Activated CD8-positive, alpha-beta T cell treated with anti-CD3 and anti-CD28 coated beads, Interleukin-2, amount 10 ng/mL, durations not matched to agents 7 days and 5 days (primary cell): Measurements from ENCODE around the gene CBX3. TPM values are rescaled to one million over a fixed set of nuclear protein-coding genes. Genes with fewer than 3 reads are reported as not detected.
"Not testable (repeated sequence)": the region's sequence is repeated elsewhere in the genome, so short reads cannot be mapped to it uniquely, and the experiment has no call there.

Source experiments
- ATAC-seq: fragments of 150-1000 bp; cut with Tn5 transposase; one replicate; pipeline ENCODE4 v1.10.0; 2021; ENCODE audit warnings: moderate library complexity
- CTCF ChIA-PET: fragments of 350-600 bp; sonication (Branson Sonifier 250); formaldehyde crosslinking; loops from one replicate; lab custom pipeline; 2021; ENCODE audit warnings: antibody characterized with exemption; lab: Charles Lee
- POLR2A ChIA-PET: fragments of 350-600 bp; sonication (Branson Sonifier 250); formaldehyde crosslinking; loops from one replicate; lab custom pipeline; 2021; ENCODE audit warnings: antibody characterized with exemption; lab: Charles Lee
- DNase-seq: peaks from one replicate; pipeline ENCODE4 v3.0.0-alpha.2; 2020
- H3K27ac Mint-ChIP-seq: one replicate; pipeline ENCODE4 v1.8.0; 2021; ENCODE audit warnings: mild to moderate bottlenecking, mixed read lengths
- H3K27me3 Mint-ChIP-seq: one replicate; pipeline ENCODE4 v1.8.0; 2021; ENCODE audit warnings: low read depth, mixed read lengths
- H3K36me3 Mint-ChIP-seq: one replicate; pipeline ENCODE4 v1.8.0; 2021; ENCODE audit warnings: low read depth, mixed read lengths
- H3K4me1 Mint-ChIP-seq: one replicate; pipeline ENCODE4 v1.8.0; 2021; ENCODE audit warnings: low read depth, mixed read lengths
- H3K4me3 Mint-ChIP-seq: one replicate; pipeline ENCODE4 v1.8.0; 2021; ENCODE audit warnings: mild to moderate bottlenecking, mixed read lengths
- H3K9me3 Mint-ChIP-seq: one replicate; pipeline ENCODE4 v1.8.0; 2022; ENCODE audit warnings: mixed read lengths; ENCODE audit not compliant: insufficient read depth
- total RNA-seq, 2 experiments: library from RNA; stranded (reverse); gene quantifications; one replicate each; pipeline ENCODE4 v1.2.3, GENCODE V29; 2021

Gene CBX3
- total RNA-seq, 2 experiments from 2014 or later = 254 to 269 TPM

DNA sequence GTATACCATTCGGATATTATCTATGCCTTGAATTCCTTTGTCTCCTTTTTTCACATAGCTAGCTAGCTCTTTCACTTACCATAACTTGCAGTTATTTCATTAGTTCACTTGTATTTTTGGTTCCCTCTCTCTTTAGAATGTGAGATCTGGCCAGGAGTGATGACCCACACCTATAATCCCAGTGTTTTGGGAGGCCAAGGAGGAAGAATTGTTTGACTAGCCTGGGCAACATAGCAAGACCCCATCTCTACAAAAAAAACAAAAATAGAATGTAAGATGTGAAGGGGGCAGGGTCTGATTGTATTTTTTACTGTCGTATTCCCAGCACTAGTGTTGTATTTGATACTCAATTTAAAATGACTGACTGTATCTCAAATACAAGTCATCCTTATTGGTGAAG lies 29.9 kb upstream of the CBX3 start:
- no peaks in the 10 kb centered on the region for H3K9me3 Mint-ChIP-seq
- H3K27ac Mint-ChIP-seq = no peak overlapping the region
- ChIA-PET POLR2A (interaction anchor here (0.8 to 1.4 kb wide), 4 partner anchors 9 to 14 kb away, joined by 3 to 5 read pairs (median 3); no protein-coding TSS in a partner anchor), CTCF (interaction anchor here (0.7 to 3.1 kb wide), 7 partner anchors 10 to 279 kb away, joined by 3 to 10 read pairs (median 4); no protein-coding TSS in a partner anchor)
- no peak for DNase-seq
- H3K36me3 Mint-ChIP-seq = peaks cover 36% of the 10 kb centered on the region
- no peak for ATAC-seq
- no peak overlapping the region for H3K4me3 Mint-ChIP-seq
- H3K27me3 Mint-ChIP-seq = no peaks in the 10 kb centered on the region
- peaks cover 41% of the 10 kb centered on the region for H3K4me1 Mint-ChIP-seq

DNA sequence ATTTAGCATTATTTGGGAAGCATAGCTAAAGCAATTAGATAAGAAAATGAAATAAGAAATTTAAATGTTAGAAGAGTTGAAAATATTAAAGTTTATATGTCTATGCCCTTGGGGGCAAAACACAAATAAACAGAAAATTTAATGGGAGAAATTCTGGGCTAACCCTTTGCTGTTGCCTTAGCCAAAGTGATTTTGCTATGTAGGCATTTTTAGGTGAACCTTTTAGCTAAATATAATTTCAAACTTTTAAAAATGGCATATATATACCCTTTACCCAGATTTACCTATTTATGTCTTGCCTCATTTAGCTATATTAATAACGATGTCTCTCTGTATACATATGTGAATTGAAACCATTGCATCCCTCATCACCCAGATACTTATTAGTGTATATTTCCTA lies 29.5 kb upstream of the CBX3 start:
- ChIA-PET POLR2A (interaction anchor here (0.8 to 1.4 kb wide), 4 partner anchors 8 to 14 kb away, joined by 3 to 5 read pairs (median 3); no protein-coding TSS in a partner anchor), CTCF (interaction anchor here (0.8 to 3.1 kb wide), 6 partner anchors 17 to 279 kb away, joined by 3 to 10 read pairs (median 5); no protein-coding TSS in a partner anchor)
- no peaks in the 10 kb centered on the region for H3K9me3 Mint-ChIP-seq
- DNase-seq (no peak), ATAC-seq (no peak)
- H3K27me3 Mint-ChIP-seq = no peaks in the 10 kb centered on the region
- H3K36me3 Mint-ChIP-seq = peaks cover 36% of the 10 kb centered on the region
- H3K4me1 Mint-ChIP-seq = peaks cover 36% of the 10 kb centered on the region
- no peak overlapping the region for H3K4me3 Mint-ChIP-seq
- H3K27ac Mint-ChIP-seq = no peak overlapping the region

DNA sequence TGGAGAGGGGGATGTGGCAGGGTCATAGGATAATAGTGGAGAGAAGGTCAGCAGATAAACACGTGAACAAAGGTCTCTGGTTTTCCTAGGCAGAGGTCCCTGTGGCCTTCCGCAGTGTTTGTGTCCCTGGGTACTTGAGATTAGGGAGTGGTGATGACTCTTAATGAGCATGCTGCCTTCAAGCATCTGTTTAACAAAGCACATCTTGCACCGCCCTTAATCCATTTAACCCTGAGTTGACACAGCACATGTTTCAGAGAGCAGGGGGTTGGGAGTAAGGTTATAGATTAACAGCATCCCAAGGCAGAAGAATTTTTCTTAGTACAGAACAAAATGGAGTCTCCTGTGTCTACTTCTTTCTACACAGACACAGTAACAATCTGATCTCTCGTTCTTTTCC lies 25.6 kb upstream of the CBX3 start:
- POLR2A ChIA-PET, H3K4me3 Mint-ChIP-seq, ATAC-seq, H3K27me3 Mint-ChIP-seq, H3K9me3 Mint-ChIP-seq, H3K27ac Mint-ChIP-seq, DNase-seq, CTCF ChIA-PET: not testable (repeated sequence)
- H3K4me1 Mint-ChIP-seq = peaks cover 12% of the 10 kb centered on the region
- H3K36me3 Mint-ChIP-seq = peaks cover 38% of the 10 kb centered on the region

DNA sequence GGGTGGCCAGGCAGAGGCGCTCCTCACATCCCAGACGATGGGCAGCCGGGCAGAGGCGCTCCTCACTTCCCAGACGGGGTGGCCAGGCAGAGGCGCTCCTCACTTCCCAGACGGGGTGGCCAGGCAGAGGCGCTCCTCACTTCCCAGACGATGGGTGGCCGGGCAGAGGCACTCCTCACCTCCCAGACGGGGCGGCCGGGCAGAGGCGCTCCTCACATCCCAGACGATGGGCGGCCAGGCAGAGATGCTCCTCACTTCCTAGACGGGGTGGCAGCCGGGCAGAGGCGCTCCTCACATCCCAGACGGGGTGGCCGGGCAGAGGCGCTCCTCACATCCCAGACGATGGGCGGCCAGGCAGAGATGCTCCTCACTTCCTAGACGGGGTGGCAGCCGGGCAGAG lies 24.8 kb upstream of the CBX3 start:
- H3K27ac Mint-ChIP-seq, H3K9me3 Mint-ChIP-seq, ATAC-seq, CTCF ChIA-PET, H3K4me3 Mint-ChIP-seq, H3K27me3 Mint-ChIP-seq, POLR2A ChIA-PET, DNase-seq: not testable (repeated sequence)
- Mint-ChIP-seq H3K36me3 (peaks cover 34% of the 10 kb centered on the region), H3K4me1 (peaks cover 13% of the 10 kb centered on the region)

GRCh38 chr7:26177269-26177668 lies 24.3 kb upstream of the CBX3 start:
- DNase-seq, H3K27ac Mint-ChIP-seq, CTCF ChIA-PET, H3K27me3 Mint-ChIP-seq, H3K9me3 Mint-ChIP-seq, POLR2A ChIA-PET, ATAC-seq, H3K4me3 Mint-ChIP-seq: not testable (repeated sequence)
- peaks cover 16% of the 10 kb centered on the region for H3K4me1 Mint-ChIP-seq
- H3K36me3 Mint-ChIP-seq = peaks cover 31% of the 10 kb centered on the region

DNA sequence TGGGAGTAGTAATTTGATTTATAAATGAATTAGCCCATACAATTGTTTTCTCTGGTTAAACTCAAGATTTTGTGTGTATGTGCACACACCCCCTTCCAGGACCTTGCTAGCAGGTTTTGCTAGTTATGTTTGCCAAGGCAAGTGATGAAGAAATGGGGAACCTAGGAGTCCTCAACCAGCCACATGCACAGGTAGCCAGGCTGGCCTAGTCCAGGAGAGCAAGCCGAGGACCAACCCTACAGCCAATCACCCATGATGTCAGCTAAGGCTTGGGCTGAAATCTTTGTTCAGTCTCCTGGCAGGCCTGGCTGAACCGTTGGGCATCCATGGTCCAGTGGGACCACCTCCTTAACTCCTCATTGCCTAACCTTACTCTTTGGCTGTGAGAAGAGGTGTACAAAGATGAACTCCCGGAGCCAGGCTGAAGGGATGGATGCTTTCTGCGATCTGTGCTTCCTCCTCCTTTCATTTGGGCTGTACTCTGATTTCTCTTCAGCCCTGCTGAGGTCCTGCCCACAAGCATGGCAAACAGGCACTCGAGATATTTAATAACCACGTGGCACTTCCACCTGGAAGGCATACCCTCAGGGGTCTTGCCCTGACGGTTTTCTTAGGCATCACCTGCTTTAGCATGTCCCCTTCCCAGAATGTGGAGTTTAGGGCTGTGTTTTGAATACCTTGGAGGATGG lies 23.1 kb upstream of the CBX3 start:
- H3K36me3 Mint-ChIP-seq = peaks cover 25% of the 10 kb centered on the region
- H3K4me3 Mint-ChIP-seq = no peak overlapping the region
- H3K9me3 Mint-ChIP-seq = no peaks in the 10 kb centered on the region
- H3K27me3 Mint-ChIP-seq = no peaks in the 10 kb centered on the region
- H3K27ac Mint-ChIP-seq = peak overlapping the region; percentile 63
- POLR2A ChIA-PET = interaction anchor here (1.3 kb wide), 1 partner anchor 19 kb away, joined by 3 read pairs; no protein-coding TSS in a partner anchor
- H3K4me1 Mint-ChIP-seq = peaks cover 16% of the 10 kb centered on the region
- CTCF ChIA-PET = interaction anchor here (0.7 to 1.5 kb wide), 3 partner anchors 19 to 99 kb away, joined by 3 to 4 read pairs (median 4); no protein-coding TSS in a partner anchor
- peak; percentile 16 for ATAC-seq
- no peak for DNase-seq

GRCh38 chr7:26179422-26179821 lies 22.1 kb upstream of the CBX3 start:
- Mint-ChIP-seq H3K4me1 (peaks cover 10% of the 10 kb centered on the region), H3K27ac (no peak overlapping the region), H3K36me3 (peaks cover 26% of the 10 kb centered on the region), H3K27me3 (no peaks in the 10 kb centered on the region), H3K9me3 (no peaks in the 10 kb centered on the region), H3K4me3 (no peak overlapping the region)
- CTCF ChIA-PET = interaction anchor here (0.6 to 2.2 kb wide), 6 partner anchors 13 to 100 kb away, joined by 3 to 9 read pairs (median 4); no protein-coding TSS in a partner anchor
- POLR2A ChIA-PET = interaction anchor here (1.1 to 6.0 kb wide), 7 partner anchors 14 to 88 kb away, joined by 3 to 39 read pairs (median 7); partner anchors contain the start of gene NFE2L3
- ATAC-seq = peak; percentile 8
- DNase-seq = no peak

DNA sequence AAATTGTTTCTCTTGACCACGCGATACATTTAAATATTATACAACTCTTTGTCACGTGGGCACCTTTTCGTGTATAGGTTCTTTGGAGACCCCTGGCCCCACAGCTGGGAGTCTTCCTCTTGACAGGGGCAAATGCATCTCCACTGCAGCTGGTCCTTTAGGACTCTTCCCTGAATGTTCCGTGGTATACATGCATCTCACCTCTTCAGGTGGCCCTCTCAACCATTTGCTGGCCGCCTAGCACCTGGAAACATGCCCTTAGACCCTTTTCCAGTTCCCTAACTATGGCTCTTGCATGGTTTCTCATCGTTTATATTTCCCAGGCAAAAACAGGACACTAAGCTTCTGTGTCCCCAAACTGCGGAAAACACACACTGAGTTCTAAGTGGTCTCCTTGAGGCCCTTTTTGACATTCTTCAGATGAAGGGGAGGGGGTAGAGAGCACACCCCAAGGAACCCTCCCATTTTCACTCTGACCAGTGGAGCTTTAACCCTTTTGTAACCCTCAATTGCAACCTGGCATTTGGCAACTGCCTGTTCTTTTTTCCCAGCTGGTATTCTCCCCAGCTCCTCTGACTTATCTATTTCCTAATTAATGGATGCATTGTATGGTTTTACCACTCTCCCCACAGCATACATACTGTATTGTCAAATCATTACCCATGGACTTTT lies 21.6 kb upstream of the CBX3 start:
- no peaks in the 10 kb centered on the region for H3K9me3 Mint-ChIP-seq
- ChIA-PET POLR2A (interaction anchor here (1.1 to 6.0 kb wide), 10 partner anchors 8 to 89 kb away, joined by 3 to 39 read pairs (median 6); partner anchors contain the start of gene NFE2L3), CTCF (interaction anchor here (0.8 to 4.5 kb wide), 6 partner anchors 17 to 287 kb away, joined by 3 to 37 read pairs (median 4); no protein-coding TSS in a partner anchor)
- DNase-seq = no peak
- peak; percentile 4 for ATAC-seq
- peaks cover 9% of the 10 kb centered on the region for H3K4me1 Mint-ChIP-seq
- H3K4me3 Mint-ChIP-seq = no peak overlapping the region
- H3K36me3 Mint-ChIP-seq = peaks cover 31% of the 10 kb centered on the region
- no peaks in the 10 kb centered on the region for H3K27me3 Mint-ChIP-seq
- H3K27ac Mint-ChIP-seq = peak overlapping the region; percentile 52

DNA sequence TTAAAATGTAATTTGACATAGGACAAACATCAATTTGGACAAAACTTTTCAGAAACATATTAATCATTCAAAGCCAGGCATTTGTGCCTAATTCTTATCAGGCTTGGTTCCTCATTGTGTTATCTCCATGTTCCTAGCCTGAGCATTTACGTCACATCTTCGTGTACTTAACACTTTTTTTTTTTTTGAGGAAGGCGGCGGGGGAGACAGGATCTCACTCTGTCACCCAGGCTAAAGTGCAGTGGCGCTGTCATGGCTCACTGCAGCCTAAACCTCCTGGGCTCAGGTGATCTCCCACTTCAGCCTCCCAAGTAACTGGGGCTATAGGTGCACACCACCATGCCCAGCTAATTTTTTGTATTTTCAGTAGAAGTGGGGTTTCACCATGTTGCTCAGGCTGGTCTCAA lies 20.8 kb upstream of the CBX3 start:
- Mint-ChIP-seq H3K9me3 (no peaks in the 10 kb centered on the region), H3K4me3 (no peak overlapping the region), H3K36me3 (peaks cover 39% of the 10 kb centered on the region), H3K27ac (no peak overlapping the region), H3K4me1 (peaks cover 17% of the 10 kb centered on the region), H3K27me3 (no peaks in the 10 kb centered on the region)
- POLR2A ChIA-PET = interaction anchor here (1.1 to 6.0 kb wide), 8 partner anchors 8 to 90 kb away, joined by 3 to 39 read pairs (median 6); partner anchors contain the start of gene NFE2L3
- CTCF ChIA-PET = interaction anchor here (1.4 to 4.5 kb wide), 4 partner anchors 90 to 288 kb away, joined by 3 to 37 read pairs (median 8); no protein-coding TSS in a partner anchor
- ATAC-seq (no peak), DNase-seq (no peak)

GRCh38 chr7:26181474-26182227 lies 19.9 kb upstream of the CBX3 start:
- Mint-ChIP-seq H3K27ac (peak overlapping the region; percentile 60), H3K36me3 (peaks cover 45% of the 10 kb centered on the region), H3K4me3 (no peak overlapping the region), H3K9me3 (no peaks in the 10 kb centered on the region), H3K27me3 (no peaks in the 10 kb centered on the region), H3K4me1 (peaks cover 24% of the 10 kb centered on the region)
- POLR2A ChIA-PET = interaction anchor here (6.0 kb wide), 1 partner anchor 11 kb away, joined by 39 read pairs; no protein-coding TSS in a partner anchor
- CTCF ChIA-PET = interaction anchor here (0.6 to 4.5 kb wide), 7 partner anchors 10 to 289 kb away, joined by 3 to 37 read pairs (median 6); no protein-coding TSS in a partner anchor
- ATAC-seq (no peak), DNase-seq (no peak)
